Right lobe of liver (tissue), 6 donors: Measurements from ENCODE around the gene HOXB7. TPM values are rescaled to one million over a fixed set of nuclear protein-coding genes. Genes with fewer than 3 reads are reported as not detected.

Experiments used
- ATAC-seq, 4 donors: fragments of 200-7000 bp; cut with Tn5 transposase; one replicate each; pipeline ENCODE4 v1.9.1; 2020; ENCODE audit warnings: mild to moderate bottlenecking in 4 of 4, moderate library complexity in 4 of 4
- DNase-seq, 3 donors: peaks; one replicate each; pipeline ENCODE4 v3.0.0-alpha.2; 2020
- H3K27ac ChIP-seq, 3 donors: fragments of 200-600 bp; one replicate each; pipeline ENCODE4 v1.8.0; 2022
- H3K27me3 ChIP-seq, 2 donors: fragments of 200-600 bp; one replicate each; pipeline ENCODE4 v1.8.0; 2022
- H3K36me3 ChIP-seq, 4 donors: fragments of 200-600 bp; sonication (generic) in 1 of 4; one replicate each; pipeline versions ENCODE4 v1.5.1 to v1.8.0; 2017 to 2022; ENCODE audit warnings: control low read depth in 1 of 4
- H3K4me1 ChIP-seq, 4 donors: fragments of 200-600 bp; sonication (generic) in 1 of 4; one replicate each; pipeline versions ENCODE4 v1.5.1 to v1.8.0; 2017 to 2022; ENCODE audit warnings: control low read depth in 1 of 4
- H3K4me3 ChIP-seq, 3 donors: fragments of 200-600 bp; one replicate each; pipeline ENCODE4 v1.8.0; 2022
- H3K9me3 ChIP-seq, 4 donors: fragments of 200-600 bp; sonication (generic) in 1 of 4; one replicate each; pipeline versions ENCODE4 v1.5.1 to v1.8.0; 2017 to 2022; ENCODE audit warnings: control low read depth in 1 of 4
- CTCF ChIP-seq, 4 donors: fragments of 200-600 bp in 3 of 4; fragments of 450-650 bp in 1 of 4; IDR thresholded peaks; one replicate each; pipeline versions ENCODE4 v1.5.1 to v1.8.0; 2016 to 2022; ENCODE audit warnings: antibody characterized with exemption in 4 of 4, mild to moderate bottlenecking in 2 of 4
- POLR2A ChIP-seq: fragments of 450-650 bp; IDR thresholded peaks from one replicate; pipeline ENCODE4 v1.6.1; 2017; ENCODE audit warnings: antibody characterized with exemption, mild to moderate bottlenecking
- WGBS: methylation state at CpG from one replicate; pipeline ENCODE4 v1.1.6; 2018; ENCODE audit warnings: low coverage, low lambda C conversion rate; ENCODE audit not compliant: insufficient coverage; ENCODE audit errors: missing lambda C conversion rate; 5-methylcytosine and 5-hydroxymethylcytosine counted together
- intact Hi-C, 2 donors: fragments of 100-400 bp; cut with DNase I; formaldehyde crosslinking; loops; one replicate each; pipeline versions ENCODE4 v1.11.2 to v1.14.1; 2022
- total RNA-seq, 6 experiments: library from RNA; depleted of rRNA in 2 of 6; stranded (reverse); fragments of >200 nt in 2 of 6; fragmentation: NEBNext Ultra II Directional in 3 of 6; extraction: Animal tissue kit (Norgen Biotek cat#: 25700) in 3 of 6; gene quantifications; one replicate each; pipeline versions ENCODE4 v1.1.0 to v1.2.4, GENCODE V29; 2016 to 2023
- donor health status: DM: no; HTN: yes; CAD: no.
- donor health status: DM: no; HTN: no; CAD: no.
- donor health status: DM: no; HTN: no; CAD: no.
- donor health status: DM: no; HTN: yes; CAD: no.
- donor health status: DM: no; HTN: yes; CAD: no.

Gene HOXB7
- total RNA-seq, 6 experiments from 2014 or later = 0.16 to 0.79 (median 0.30) TPM; not detected in 2

DNA sequence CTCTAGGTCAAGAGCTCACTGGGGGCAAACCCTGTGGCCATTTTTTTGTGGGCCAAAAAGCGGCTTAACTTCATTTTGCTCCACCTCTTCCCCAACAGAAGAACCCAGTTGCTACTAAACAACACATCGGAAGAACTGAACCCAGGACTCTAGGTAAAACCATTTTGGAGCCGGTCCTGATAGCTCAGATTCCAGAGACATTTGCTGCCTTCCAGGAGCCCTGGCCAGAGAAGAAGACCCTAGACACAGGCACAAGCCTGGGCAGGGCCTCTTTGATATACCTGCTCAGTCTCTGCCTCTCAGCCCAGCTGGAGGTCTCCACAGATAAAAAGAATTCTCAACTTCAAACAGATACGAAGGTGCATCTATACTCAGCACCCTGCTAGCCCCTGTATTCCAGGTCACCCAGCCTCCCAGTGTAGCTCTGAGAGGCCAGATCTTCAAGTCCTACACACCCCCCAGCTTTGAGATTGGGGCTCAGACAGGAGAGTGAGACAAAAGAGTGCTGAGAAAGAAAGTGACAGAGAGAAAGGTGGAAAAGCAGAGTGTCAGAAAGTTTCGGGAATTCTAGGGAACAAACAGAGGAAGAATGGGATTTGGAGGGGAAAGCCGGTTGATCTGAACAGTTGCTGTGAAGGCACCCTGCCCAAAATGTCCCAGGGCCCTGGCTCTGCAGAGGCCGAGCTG is 21.9 kb upstream of the HOXB7 start:
- Histone ChIP-seq H3K27ac (no peak overlapping the region), H3K4me1 (no peaks in the 10 kb centered on the region), H3K9me3 (no peaks in the 10 kb centered on the region), H3K36me3 (no peaks in the 10 kb centered on the region), H3K27me3 (peaks cover 18 to 84% of the 10 kb centered on the region in 2 donors), H3K4me3 (no peak overlapping the region)
- ATAC-seq (no peak), DNase-seq (no peak)
- TF ChIP-seq POLR2A = no peak
- no peak for TF ChIP-seq CTCF (IDR thresholded peaks at IDR 0.05)
- intact Hi-C loops = no loop called here
- WGBS = 27% methylated on average over 6 of the region's 7 CpGs

- Histone ChIP-seq H3K27me3 (peaks cover 26 to 82% of the 10 kb centered on the region in 2 donors), H3K9me3 (no peaks in the 10 kb centered on the region), H3K27ac (no peak overlapping the region), H3K36me3 (no peaks in the 10 kb centered on the region), H3K4me3 (no peak overlapping the region), H3K4me1 (no peaks in the 10 kb centered on the region)
- 16% methylated on average over 5 of the region's 7 CpGs for WGBS
- TF ChIP-seq POLR2A = no peak
- TF ChIP-seq CTCF (IDR thresholded peaks at IDR 0.05) = no peak
- ATAC-seq (no peak), DNase-seq (no peak)
- intact Hi-C loops = no loop called here
Measured at GRCh38 chr17:48631693-48632578, 21.1 kb upstream of the HOXB7 start.

DNA sequence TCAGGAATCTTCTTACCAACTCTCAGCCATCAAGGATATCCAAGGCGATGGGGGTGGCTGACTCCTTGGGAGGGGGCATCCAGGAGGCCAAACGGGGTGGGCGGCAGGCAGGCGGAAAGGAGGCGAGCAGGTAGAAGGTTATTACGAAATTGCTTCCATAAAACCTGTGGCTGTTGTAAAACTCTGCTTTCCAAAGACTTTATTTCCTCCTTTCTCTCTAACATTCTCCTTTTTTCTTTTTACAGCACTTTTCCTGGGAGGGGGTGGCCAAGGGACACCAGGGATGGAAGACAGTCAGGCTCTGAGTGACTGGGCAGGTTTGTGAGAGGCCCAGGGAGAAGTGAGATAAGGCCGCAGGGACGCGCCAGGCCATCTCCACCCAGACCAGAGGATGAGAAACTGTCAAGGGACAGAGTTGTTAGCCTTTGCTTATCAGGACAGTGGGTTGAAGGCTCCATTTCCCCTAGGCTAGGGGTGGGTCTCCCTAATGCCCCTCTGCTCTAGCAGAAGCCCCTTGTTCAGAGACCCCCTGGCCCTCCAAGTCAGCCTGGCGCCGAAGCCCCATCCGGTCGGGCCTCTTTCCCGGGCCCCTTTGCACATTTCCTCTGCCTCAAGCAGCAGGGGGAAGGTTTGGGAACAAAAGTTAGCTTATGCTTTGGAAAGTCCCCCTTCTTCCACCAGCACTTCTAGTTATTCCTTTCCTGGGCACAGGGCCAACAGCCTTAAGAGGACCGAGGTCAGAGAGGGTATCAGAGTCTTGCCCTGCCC is 20.3 kb upstream of the HOXB7 start:
- no peak for DNase-seq
- Histone ChIP-seq H3K36me3 (no peaks in the 10 kb centered on the region), H3K4me3 (no peak overlapping the region), H3K4me1 (peaks cover 0 to 4% (median under 1%) of the 10 kb centered on the region in 4 donors), H3K27ac (no peak overlapping the region), H3K9me3 (no peaks in the 10 kb centered on the region), H3K27me3 (peaks cover 22 to 81% of the 10 kb centered on the region in 2 donors)
- no peak for TF ChIP-seq CTCF (IDR thresholded peaks at IDR 0.05)
- no peak for TF ChIP-seq POLR2A
- no peak for ATAC-seq
- WGBS = 7% methylated on average over 10 of the region's 15 CpGs
- intact Hi-C loops = no loop called here

GRCh38 chr17:48630009-48630924 is 19.4 kb upstream of the HOXB7 start:
- DNase-seq (no peak), ATAC-seq (no peak)
- no peak overlapping the region for H3K4me3 ChIP-seq
- TF ChIP-seq CTCF (IDR thresholded peaks at IDR 0.05) (no peak), POLR2A (no peak)
- H3K9me3 ChIP-seq = no peaks in the 10 kb centered on the region
- H3K4me1 ChIP-seq = peaks cover 0 to 13% (median 2%) of the 10 kb centered on the region in 4 donors
- no peak overlapping the region for H3K27ac ChIP-seq
- peaks cover 23 to 82% of the 10 kb centered on the region in 2 donors for H3K27me3 ChIP-seq
- intact Hi-C loops = no loop called here
- no peaks in the 10 kb centered on the region for H3K36me3 ChIP-seq
- 21% methylated on average over 15 of the region's 15 CpGs for WGBS
